Stimulated activated CD4-positive, alpha-beta T cell treated with anti-CD3 and anti-CD28 coated beads, Interleukin-1b, Interleukin-23, amount 100 ng/mL, for 4 hours (primary cell): Measurements from ENCODE around the gene COL5A1.

Experiments
- DNase-seq, 2 donors: peaks; one replicate each; pipeline ENCODE4 v3.0.0-alpha.2; 2020; ENCODE audit warnings: low read depth in 2 of 2

Gene COL5A1

DNA sequence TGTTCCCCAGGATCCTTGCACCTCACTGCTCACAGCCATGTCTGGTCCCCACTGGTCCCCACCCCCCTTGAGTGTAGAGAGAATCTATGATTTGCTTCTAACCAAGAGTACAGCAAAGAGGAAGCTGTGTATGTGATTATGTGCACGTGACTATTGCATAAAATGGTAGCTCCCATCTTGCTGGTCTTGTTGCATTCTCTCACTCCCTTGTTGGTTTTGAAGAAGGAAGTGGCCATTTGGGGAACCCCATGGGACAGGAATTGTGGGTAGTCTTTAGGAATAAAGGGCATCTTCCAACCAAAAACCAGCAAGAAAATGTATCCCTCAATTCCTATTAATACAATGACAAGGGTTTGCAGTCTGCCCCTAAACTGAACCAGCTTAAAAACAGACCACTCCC is 233.8 kb downstream of the COL5A1 start:
- no peak for DNase-seq

DNA sequence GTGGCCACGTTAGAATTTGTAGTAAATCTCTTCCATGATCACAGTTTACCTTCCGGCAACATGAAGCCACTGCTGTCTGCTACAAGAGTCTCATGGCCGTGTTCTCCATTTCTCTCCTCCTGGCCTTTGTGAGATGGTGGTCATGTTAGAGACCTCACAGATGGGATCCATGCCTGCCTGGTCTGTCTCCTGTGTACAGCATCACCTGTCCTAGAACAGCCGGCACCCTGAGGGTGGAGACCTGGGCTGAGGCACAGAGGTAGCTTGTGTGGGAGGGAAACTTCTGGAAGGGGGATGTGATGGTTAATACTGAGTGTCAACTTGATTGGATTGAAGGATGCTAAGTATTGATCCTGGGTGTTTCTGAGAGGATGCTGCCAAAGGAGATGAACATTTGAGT is 235.9 kb downstream of the COL5A1 start:
- DNase-seq, result no peak

DNA sequence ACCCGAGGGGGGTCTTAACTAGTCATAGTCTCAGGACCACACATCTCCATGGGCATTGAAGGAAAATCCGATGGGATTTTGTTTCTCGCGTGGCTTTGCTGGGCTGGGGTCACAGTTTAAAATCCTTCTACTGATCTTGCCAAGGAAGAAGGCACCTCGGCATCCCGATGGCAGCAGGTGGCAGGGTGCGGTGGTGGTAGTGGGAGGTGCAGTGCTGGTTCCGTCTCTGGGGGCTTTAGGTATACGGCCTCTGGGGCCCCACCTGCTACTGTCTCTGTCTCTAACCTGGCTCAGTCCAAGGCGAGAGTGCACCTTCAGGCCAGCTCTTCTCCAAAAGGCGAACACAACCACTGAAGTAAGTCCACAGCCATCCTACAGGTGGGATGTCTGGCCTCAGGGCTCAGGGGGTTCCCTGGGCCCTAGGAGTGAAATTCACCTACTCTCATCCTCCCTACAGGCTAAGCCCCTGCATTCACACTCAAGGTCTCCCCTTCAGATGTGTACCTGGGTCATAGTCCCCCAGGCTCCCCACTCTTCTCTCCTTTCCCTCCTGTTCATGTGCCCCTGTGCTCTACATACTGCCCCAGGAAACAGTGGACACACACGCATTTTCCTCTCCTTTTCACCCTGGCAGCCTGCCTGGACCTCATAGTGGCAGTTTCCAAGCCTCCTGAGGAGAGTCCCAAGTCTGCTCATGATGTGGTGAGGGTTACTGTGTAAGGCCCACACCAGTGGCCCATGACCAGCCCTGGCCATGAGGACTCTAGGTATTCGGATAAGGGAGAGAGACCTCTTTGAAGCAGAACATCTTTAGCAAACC is 238.3 kb downstream of the COL5A1 start:
- no peak for DNase-seq

DNA sequence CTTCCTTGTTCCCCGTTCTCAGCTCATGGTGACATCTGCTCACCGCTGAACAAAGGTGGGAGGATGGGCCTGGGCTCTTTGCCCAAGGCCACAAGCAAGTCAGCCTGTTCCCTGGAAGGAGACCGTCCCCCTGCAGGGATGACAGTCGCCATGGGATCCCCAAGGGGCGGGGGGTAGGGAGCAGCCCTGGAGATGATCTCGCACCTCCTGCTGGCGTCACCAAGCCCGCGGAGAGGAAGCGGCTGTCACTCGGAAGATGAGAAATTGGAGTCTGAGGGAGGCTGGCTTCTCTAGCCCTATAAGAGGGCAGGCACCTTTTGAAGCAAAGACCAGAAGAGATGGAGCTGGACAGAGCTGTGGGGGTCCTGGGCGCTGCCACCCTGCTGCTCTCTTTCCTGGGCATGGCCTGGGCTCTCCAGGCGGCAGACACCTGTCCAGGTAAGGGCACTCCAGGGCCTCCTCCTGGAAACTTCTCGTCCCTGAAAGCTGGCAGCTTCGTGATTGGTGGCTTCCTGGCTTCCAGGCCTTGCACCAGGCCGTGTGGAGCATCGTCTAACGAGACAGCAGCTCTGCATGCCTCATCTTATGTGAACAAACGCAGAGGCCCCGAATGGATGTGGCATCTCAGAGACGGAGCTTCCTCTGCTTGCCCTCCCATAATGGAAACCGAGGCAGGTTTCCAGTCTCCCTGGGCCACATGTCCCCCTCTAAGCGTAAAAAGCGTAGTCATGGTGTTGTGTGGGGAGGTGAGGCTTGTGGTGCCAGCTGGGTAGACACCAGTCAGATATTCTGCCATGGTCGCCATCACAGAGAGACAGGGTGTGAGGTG is 239.1 kb downstream of the COL5A1 start, which contains the start of gene FCN2:
TSS of gene FCN2 (plus strand) at position 327 of the 829 bp plus-strand sequence. CDS start at position 339, 12 bp downstream.
- DNase-seq, result no peak

DNA sequence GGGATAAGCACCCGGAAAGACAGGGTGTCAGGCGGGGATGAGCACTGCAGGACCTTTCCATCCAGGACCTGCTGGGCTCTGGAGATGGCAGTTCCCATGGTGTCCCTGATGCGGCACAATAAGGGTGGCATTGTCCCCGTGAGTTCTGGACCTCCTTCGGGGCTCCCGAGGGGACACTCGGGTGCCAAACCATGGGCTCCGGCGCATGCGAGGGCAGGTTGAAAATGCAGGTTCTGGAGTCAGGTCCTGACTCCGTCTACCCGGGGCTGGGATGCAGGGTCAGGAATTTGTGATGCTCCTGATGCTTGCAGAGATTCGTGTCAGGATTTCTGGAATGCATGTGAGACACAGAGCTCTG is 239.7 kb downstream of the COL5A1 start:
- DNase-seq, result no peak

DNA sequence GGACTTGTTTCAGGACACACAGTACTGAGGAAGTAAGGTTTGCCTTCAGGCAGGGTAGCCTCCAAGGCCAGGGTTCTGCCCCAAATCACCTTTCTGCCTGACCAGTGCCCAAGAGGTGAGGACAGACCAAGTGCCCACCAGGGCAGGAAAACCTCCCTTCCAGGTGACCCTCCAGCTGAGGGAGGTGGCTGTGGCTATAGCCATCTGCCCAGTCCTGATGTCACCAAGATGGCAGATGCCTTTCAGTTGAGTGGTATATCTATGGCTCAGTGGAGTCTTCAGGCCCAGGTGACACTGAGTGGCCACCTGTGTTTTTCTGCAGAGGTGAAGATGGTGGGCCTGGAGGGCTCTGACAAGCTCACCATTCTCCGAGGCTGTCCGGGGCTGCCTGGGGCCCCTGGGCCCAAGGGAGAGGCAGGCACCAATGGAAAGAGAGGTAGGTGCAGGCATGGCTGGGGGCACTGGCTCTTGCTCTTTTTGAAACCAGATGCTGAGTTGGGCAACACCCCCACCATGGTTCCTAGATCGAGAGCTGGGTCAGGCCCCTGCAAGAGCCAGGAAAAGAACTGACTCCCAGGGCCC is 240.7 kb downstream of the COL5A1 start:
- DNase-seq, result no peak

DNA sequence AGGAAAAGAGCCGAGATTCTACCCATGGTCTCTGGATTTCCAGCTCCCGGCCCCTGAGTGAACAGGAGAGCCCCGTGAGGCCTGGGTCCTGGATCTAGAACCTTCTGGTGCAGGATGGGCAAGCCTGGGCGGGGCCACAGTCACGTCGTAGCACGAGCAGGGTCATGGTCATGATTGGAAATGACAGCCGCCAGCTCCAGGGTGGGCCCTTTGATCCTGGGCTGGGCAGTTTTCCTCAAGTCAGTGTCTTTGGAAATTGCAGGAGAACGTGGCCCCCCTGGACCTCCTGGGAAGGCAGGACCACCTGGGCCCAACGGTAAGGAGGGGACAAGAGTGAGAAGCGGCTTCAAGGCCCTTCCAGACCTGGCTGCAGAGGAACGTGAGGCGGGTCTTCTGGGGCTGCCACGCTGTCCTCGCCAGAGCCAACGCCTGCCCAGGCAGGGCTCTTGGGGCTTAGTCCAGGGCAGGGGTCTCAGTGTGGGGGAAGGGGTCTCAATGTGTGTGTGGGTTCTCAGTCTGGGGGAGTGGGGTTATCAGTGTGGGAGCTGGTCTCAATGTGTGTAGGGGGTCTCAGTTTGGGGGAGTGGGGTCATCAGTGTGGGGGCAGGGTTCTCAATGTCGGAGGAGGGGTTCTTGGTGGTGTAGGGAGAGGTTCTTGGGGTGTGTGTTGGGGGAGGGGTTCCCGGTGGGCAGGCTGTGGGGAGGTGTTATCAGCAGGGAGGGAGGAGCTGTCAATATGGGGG is 241.6 kb downstream of the COL5A1 start:
- DNase-seq, result no peak

DNA sequence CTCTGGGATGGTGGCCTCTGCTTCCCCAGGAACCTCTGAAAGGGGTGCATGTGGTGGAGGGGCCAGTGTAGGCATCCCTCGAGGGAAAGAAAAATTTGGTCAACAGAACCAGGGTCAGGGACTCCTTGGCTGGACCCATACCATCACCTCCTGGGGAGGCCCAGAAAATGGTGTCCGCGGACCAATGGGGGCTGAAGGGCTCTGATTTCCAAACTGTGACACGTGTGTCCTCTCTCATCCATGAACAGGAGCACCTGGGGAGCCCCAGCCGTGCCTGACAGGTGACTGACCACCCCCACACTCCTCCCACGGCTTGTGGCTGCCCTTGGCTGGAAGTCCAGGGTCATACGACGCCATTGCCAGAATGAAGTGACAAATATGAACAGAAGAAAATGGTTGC is 242.9 kb downstream of the COL5A1 start:
- no peak for DNase-seq

DNA sequence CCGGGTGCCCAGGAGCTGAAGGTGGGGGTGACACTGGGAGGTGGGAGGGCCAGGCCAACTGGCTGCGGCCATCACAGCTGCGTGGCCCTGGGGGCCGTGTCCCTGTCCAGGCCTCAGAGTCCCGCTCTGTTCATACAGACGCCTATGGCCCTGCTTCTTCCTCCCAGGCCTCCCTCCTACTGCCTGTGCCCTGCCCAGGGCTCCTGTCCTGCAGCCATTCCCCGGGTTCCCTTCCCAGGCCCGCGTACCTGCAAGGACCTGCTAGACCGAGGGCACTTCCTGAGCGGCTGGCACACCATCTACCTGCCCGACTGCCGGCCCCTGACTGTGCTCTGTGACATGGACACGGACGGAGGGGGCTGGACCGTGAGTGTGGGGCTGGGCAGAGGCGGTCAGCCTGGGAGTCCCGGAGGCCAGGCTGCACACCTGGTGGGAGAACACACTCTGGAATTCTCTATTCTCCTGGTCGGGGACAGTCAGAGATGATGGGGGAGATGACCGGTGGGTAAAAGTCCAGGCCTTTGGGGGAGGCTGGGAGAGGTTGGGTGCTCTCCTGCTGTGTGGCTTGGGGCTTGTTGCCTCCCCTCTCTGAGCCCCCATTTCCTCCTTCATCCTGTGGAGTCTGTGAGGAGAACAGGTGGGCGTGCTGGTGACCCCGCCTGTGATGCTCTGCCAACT is 243.5 kb downstream of the COL5A1 start:
- no peak for DNase-seq

DNA sequence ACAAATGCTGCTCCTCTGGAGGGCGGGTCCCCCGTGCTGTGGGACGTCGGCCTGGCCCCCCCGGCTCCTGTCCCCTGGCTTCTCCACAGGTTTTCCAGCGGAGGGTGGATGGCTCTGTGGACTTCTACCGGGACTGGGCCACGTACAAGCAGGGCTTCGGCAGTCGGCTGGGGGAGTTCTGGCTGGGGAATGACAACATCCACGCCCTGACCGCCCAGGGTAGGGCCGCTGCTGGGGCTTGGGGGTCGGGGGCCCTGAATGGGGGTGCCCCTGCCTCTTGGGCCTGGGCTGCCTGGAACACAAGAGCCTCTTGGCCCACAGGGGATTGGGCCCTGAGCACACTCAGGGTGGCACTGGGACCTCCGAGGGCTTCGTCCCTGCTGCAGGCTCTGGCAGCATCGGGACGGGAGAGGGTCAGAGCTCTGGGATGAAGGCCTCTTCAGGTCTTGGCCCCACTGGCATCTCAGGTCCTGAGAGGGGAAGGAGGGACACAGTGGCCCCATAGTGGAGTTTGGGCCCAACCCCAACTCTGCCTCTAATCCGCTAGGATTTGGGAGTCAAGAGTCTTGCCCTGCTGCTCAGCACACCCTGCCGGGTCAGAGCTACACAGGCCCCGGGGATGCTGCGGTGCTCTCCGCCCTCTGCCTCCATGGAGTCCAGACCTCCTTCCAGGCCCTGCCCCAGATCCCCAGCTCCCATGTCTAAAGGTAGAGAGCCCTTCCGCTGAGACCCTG is 244.2 kb downstream of the COL5A1 start:
- no peak for DNase-seq

DNA sequence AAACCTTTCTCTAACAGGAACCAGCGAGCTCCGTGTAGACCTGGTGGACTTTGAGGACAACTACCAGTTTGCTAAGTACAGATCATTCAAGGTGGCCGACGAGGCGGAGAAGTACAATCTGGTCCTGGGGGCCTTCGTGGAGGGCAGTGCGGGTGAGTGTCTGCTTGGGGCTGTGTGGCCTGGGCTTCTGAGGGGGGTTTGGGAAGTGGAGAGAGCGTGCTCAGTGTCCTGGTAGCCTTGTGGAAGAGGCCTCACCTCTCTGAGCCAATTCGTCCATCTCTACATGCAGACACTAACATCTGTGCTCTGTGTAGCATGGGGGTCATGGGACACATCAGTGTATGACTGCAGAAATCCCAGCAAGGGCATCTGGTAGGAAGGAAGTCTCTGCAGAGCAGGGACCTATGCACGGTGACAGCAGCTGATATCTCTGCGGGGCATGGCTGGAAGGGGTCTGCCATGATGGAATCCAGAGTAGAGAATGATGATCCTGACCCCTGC is 244.9 kb downstream of the COL5A1 start:
- no peak for DNase-seq

DNA sequence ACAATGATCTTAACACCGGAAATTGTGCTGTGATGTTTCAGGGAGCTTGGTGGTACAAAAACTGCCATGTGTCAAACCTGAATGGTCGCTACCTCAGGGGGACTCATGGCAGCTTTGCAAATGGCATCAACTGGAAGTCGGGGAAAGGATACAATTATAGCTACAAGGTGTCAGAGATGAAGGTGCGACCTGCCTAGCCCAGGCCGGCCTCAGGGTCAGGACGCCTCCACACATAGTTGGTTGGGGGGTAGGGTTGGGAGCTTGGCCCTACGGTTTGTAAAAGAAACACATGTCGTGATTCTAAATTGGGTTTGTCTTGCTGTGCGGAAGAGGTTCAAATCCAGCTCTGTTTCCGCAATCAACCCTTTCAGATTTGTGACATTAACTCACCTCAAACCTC is 245.6 kb downstream of the COL5A1 start:
- DNase-seq, result no peak

DNA sequence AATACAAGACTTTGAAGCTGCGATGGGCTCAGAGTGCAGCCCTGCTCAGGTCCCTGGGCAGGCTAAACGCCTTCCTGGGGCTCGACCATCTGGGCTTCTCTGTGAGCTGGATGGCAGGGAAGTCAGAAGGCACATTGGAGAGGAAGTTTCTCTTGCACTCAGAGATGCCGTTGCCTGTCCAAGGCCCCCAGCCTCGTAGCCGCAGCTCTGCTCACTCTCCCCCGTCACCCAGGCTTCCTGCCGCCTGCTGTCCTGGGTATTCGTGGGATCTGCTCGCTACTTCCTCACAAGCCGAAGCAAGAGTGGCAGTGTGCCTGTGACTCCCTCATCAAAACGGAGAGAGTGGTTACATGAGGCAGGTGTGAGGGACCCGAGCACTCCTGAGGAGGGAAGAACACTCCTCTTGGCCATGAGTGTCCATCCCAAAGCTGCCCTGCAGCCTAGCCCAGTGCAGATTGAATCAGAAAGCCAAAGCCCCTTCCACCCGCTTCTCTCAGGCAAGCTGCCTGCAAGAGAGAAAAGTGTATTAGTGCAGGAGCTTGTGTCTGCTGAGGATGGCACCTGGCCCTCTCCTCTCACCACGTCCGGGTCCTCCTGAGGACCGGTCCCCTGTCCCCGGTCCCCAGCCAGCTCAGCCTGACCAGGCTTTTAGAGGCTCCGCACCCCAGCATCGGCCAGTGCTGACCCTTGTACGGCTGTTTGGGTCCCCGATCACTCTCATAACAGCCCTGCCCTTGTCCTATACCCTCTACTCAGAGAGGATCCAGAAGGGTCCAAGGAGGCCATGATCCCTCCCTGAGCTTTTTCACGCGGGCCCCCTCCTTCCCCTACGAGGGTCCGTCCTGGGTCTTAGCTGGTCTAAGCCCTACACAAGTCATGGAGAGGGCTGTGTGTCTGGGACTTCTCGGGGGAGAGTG is 246.3 kb downstream of the COL5A1 start:
- no peak for DNase-seq

DNA sequence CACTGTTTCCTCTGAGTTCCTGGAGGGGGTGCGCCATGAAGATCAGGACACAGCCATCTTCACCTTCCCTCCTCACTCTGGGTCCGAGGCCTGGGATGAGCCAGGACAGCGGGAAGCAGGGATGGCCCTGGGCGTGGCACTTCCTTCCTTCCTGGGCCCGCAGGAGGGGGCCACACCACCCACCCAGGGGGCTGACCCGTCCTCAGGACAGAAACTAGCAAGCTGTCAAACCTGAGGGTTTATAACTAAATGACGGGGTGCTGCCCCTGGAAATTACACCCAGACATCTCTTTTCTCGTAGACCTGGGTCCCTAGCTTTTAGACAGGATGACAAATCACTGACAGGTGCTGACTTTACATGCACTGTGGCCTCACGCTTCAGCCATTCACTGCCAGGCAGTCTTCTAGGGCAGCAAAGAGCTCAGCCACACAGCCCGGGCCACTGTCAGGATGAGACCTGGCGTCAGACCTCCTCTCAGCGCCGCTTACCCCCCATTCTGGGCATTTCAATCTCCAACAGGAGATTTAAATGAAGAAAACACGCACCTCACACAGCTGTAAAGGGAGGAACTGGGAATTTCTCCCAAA is 247.1 kb downstream of the COL5A1 start:
- no peak for DNase-seq

DNA sequence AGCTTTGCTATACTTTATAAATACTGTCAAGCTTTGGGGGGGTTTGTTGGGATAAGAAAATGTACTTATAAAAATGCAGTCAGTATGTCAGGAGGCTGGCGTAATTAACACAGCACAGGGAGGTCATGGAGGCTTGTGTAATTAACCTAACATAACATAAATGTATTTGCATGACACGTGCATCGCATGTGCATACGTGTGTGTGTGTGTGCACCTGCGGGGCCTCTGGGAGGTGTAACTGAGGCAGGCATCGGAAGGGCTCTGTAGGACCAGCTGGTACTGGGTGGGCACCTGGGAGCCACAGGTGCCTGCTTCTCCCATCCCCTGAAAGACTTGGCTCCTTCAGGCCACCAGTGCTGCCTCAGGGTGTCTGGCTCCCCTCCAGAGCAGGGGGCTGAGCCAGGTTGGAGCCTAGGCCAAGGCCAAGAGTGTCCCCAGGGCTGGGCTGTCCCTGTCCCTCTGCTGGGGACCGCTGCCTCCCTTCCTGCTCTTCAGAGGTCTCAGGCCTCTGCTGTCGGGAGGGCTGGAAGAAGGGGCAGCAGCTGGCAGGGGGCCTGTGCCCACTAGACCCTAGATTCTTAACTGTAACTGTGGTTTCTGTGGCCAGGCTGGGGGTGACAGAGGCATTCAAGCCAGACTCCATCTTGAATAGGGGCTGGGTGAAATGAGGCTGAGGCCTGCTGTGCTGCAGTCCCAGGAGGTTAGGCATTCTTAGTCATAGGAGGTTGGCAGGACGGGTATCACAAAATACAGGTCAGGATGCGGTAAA is 248.0 kb downstream of the COL5A1 start:
- no peak for DNase-seq

DNA sequence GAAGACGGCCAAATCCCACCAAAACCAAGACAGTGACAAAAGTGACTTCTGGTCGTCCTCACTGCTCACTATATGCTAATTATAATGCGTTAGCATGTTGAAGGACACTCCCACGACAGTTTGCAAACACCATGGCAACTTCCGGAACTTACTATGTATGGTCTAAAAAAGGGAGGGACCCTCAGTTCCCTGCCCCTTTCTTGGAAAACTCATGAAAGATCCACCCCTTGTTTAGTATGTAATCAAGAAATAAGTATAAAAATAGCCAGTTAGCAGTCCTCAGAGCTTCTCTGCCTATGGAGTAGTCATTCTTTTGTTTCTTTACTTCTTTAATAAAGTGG is 248.5 kb downstream of the COL5A1 start:
- DNase-seq, result no peak

DNA sequence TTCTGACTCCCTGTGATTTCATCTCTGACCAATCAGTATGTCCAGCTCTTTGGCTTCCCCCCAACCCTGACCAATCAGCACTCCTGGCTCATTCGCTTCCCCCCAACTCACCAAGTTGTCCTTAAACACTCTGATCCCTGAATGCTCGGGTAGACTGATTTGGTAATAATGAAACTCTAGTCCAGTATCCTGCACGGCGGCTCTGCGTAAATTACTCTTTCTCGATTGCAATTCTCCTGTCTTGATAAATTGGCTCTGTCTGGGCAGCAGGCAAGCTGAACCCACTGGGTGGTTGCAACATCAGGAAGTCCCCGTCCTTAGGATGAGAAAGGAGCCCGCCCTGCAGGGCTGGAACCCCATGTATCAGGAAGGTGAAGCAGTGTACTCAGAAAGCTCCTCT is 249.4 kb downstream of the COL5A1 start:
- no peak for DNase-seq

DNA sequence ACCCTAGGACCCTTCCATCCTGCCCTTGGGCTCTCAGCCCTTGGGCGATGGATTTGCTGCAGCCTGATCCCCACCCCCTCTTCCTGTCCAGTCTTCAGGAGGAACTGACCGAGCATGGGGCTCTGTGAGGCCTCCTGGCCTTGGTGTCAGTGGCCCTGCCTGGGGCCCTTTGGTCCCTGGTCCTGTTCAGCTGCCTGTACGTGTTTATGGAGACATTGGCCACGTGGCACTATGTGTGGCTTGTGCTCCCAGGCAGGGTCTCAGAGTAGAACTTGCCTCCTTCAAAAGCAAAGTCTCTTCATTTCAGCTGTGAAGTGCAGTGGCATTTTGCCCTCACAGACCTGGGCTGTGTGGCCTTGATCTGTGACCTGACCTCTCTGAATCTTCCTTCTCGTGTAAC is 250.1 kb downstream of the COL5A1 start:
- DNase-seq, result no peak
